H9 (cell line): ENCODE measurements around the gene CCSER1. TPM values are rescaled to one million over a fixed set of nuclear protein-coding genes. Genes with fewer than 3 reads are reported as not detected.

Experiments used
- DNase-seq: peaks from one replicate; pipeline ENCODE4 v3.0.0-alpha.2; 2017
- H2AFZ ChIP-seq: one replicate; pipeline ENCODE4 v1.6.1; 2013; ENCODE audit warnings: mild to moderate bottlenecking, low read length, control low read depth, moderate library complexity
- H2AK5ac ChIP-seq: 2 replicates; pipeline ENCODE4 v1.6.1; 2013; ENCODE audit warnings: low read length, control low read depth, mixed read lengths; ENCODE audit not compliant: insufficient read length
- H2BK120ac ChIP-seq: one replicate; pipeline ENCODE4 v1.6.1; 2013; ENCODE audit warnings: low read depth, mild to moderate bottlenecking, low read length, control low read depth, inconsistent platforms; ENCODE audit not compliant: poor library complexity, severe bottlenecking
- H2BK12ac ChIP-seq: 2 replicates; pipeline ENCODE4 v1.6.1; 2013; ENCODE audit warnings: low read length, control low read depth, mixed read lengths, low read depth; ENCODE audit not compliant: insufficient read length
- H2BK15ac ChIP-seq: 2 replicates; pipeline ENCODE4 v1.6.1; 2013; ENCODE audit warnings: low read depth, low read length, control low read depth
- H2BK20ac ChIP-seq: one replicate; pipeline ENCODE4 v1.6.1; 2013; ENCODE audit warnings: low read depth, mild to moderate bottlenecking, low read length, control low read depth, inconsistent platforms; ENCODE audit not compliant: poor library complexity, severe bottlenecking
- H2BK5ac ChIP-seq: 2 replicates; pipeline ENCODE4 v1.6.1; 2013; ENCODE audit warnings: low read length, control low read depth, mixed read lengths; ENCODE audit not compliant: insufficient read length
- H3K14ac ChIP-seq: 2 replicates; pipeline ENCODE4 v1.6.1; 2013; ENCODE audit warnings: low read length, control low read depth; ENCODE audit not compliant: insufficient read depth
- H3K18ac ChIP-seq: 2 replicates; pipeline ENCODE4 v1.6.1; 2013; ENCODE audit warnings: low read depth, mild to moderate bottlenecking, mixed read lengths, low read length, control low read depth; ENCODE audit not compliant: insufficient read length
- H3K23ac ChIP-seq: 2 replicates; pipeline ENCODE4 v1.6.1; 2013; ENCODE audit warnings: low read length, control low read depth, mixed read lengths, low read depth; ENCODE audit not compliant: insufficient read length
- H3K23me2 ChIP-seq: 2 replicates; pipeline ENCODE4 v1.6.1; 2013; ENCODE audit warnings: low read depth, mild to moderate bottlenecking, mixed read lengths, low read length, control low read depth; ENCODE audit not compliant: insufficient read length, poor library complexity, severe bottlenecking
- H3K27ac ChIP-seq: 2 replicates; pipeline ENCODE4 v1.5.1; 2013; ENCODE audit warnings: low read length, control low read depth, mixed read lengths, low read depth; ENCODE audit not compliant: insufficient read length
- H3K27me3 ChIP-seq: 2 replicates; pipeline ENCODE4 v1.6.1; 2013; ENCODE audit warnings: low read length, control low read depth, inconsistent platforms; ENCODE audit not compliant: insufficient read depth
- H3K4ac ChIP-seq: 2 replicates; pipeline ENCODE4 v1.6.1; 2013; ENCODE audit warnings: low read depth, mild to moderate bottlenecking, control low read depth, inconsistent platforms, low read length, moderate library complexity
- H3K4me1 ChIP-seq: 2 replicates; pipeline ENCODE4 v1.6.1; 2013; ENCODE audit warnings: low read length, control low read depth, inconsistent platforms; ENCODE audit not compliant: insufficient read depth
- H3K4me2 ChIP-seq: 2 replicates; pipeline ENCODE4 v1.6.1; 2013; ENCODE audit warnings: low read length, control low read depth, mixed read lengths; ENCODE audit not compliant: insufficient read length, insufficient read depth
- H3K56ac ChIP-seq: 2 replicates; pipeline ENCODE4 v1.6.1; 2013; ENCODE audit warnings: low read depth, mild to moderate bottlenecking, mixed read lengths, low read length, control low read depth; ENCODE audit not compliant: insufficient read length
- H3K79me1 ChIP-seq: 2 replicates; pipeline ENCODE4 v1.6.1; 2013; ENCODE audit warnings: low read depth, mild to moderate bottlenecking, moderate library complexity, low read length, control low read depth, inconsistent platforms; ENCODE audit not compliant: insufficient read depth, poor library complexity, severe bottlenecking
- H3K79me2 ChIP-seq: 2 replicates; pipeline ENCODE4 v1.6.1; 2013; ENCODE audit warnings: low read length, control low read depth, inconsistent platforms; ENCODE audit not compliant: insufficient read depth
- H3K9ac ChIP-seq: 2 replicates; pipeline ENCODE4 v1.6.1; 2013; ENCODE audit warnings: low read length, control low read depth, mixed read lengths; ENCODE audit not compliant: insufficient read length; ENCODE audit errors: extremely low read depth
- H3K9me3 ChIP-seq: one replicate; pipeline ENCODE4 v1.6.1; 2013; ENCODE audit warnings: low read depth, low read length, inconsistent platforms; ENCODE audit not compliant: control insufficient read depth
- H3T11ph ChIP-seq: one replicate; pipeline ENCODE4 v1.6.1; 2013; ENCODE audit warnings: mild to moderate bottlenecking, low read length, control low read depth, inconsistent platforms
- H4K20me1 ChIP-seq: one replicate; pipeline ENCODE4 v1.6.1; 2013; ENCODE audit not compliant: control insufficient read depth, insufficient read length, insufficient read depth
- H4K5ac ChIP-seq: 2 replicates; pipeline ENCODE4 v1.6.1; 2013; ENCODE audit warnings: low read depth, mild to moderate bottlenecking, mixed read lengths, low read length, control low read depth; ENCODE audit not compliant: insufficient read length
- H4K8ac ChIP-seq: replicated peaks from 2 replicates; pipeline ENCODE4 v1.6.1; 2013; ENCODE audit warnings: low read length, control low read depth, mixed read lengths, low read depth; ENCODE audit not compliant: insufficient read length
- H4K91ac ChIP-seq: 2 replicates; pipeline ENCODE4 v1.6.1; 2013; ENCODE audit warnings: low read depth, mild to moderate bottlenecking, moderate library complexity, mixed read lengths, low read length, control low read depth; ENCODE audit not compliant: insufficient read length
- H3K27ac Mint-ChIP-seq, 3 experiments: 2 replicates in 2 of 3; 3 replicates in 1 of 3; pipeline ENCODE4 v1.8.0; 2020 to 2021; ENCODE audit warnings: mixed read lengths in 3 of 3, mild to moderate bottlenecking in 1 of 3, moderate library complexity in 1 of 3
- H3K27me3 Mint-ChIP-seq: 2 replicates; pipeline ENCODE4 v1.8.0; 2021; ENCODE audit warnings: low read depth, mild to moderate bottlenecking, moderate library complexity, mixed read lengths
- H3K36me3 Mint-ChIP-seq, 3 experiments: 2 replicates in 2 of 3; 3 replicates in 1 of 3; pipeline ENCODE4 v1.8.0; 2020 to 2021; ENCODE audit warnings: low read depth in 3 of 3, mixed read lengths in 3 of 3; ENCODE audit not compliant: insufficient read depth in 1 of 3
- H3K4me1 Mint-ChIP-seq, 2 experiments: 2 replicates each; pipeline ENCODE4 v1.8.0; 2020; ENCODE audit warnings: mixed read lengths in 2 of 2
- H3K4me3 Mint-ChIP-seq, 2 experiments: 2 replicates in 1 of 2; 3 replicates in 1 of 2; pipeline ENCODE4 v1.8.0; 2020 to 2021; ENCODE audit warnings: mild to moderate bottlenecking in 2 of 2, mixed read lengths in 2 of 2, moderate library complexity in 1 of 2
- H3K9me3 Mint-ChIP-seq, 2 experiments: 2 replicates in 1 of 2; 3 replicates in 1 of 2; pipeline ENCODE4 v1.8.0; 2020; ENCODE audit warnings: mild to moderate bottlenecking in 2 of 2, mixed read lengths in 2 of 2, moderate library complexity in 1 of 2
- WGBS: extraction: QIAGEN DNeasy Blood & Tissue Kit; methylation state at CpG from one replicate; pipeline ENCODE4 v1.1.7; 2013; ENCODE audit warnings: missing lambda C conversion rate, low lambda C conversion rate, mixed read lengths; ENCODE audit not compliant: insufficient read length; ENCODE audit errors: extremely low coverage; 5-methylcytosine and 5-hydroxymethylcytosine counted together
- total RNA-seq: library from RNA; stranded (reverse); gene quantifications from 2 replicates; pipeline ENCODE4 v1.2.1, GENCODE V29; 2021
- TF ChIP-seq, protein P1 (sequence below): fragments of 200-600 bp; sonication (generic); conservative IDR thresholded peaks from 3 replicates; pipeline ENCODE4 v1.8.0; 2021; ENCODE audit warnings: antibody characterized with exemption, mild to moderate bottlenecking

CCSER1 gene
- total RNA-seq, 1 experiment from 2014 or later: 0.37 TPM

- Histone ChIP-seq H3K4me1 (no peaks in the 10 kb centered on the region), H3K23ac (no peak overlapping the region), H3K23me2 (no peaks in the 10 kb centered on the region), H2BK20ac (no peak overlapping the region), H3K79me1 (no peaks in the 10 kb centered on the region), H4K91ac (no peak overlapping the region), H3K9me3 (no peaks in the 10 kb centered on the region), H3K27ac (no peak overlapping the region), H2AFZ (no peak overlapping the region), H2BK12ac (no peak overlapping the region), H2BK120ac (no peak overlapping the region), H3K9ac (no peak overlapping the region), H3K18ac (no peak overlapping the region), H3K79me2 (no peaks in the 10 kb centered on the region), H4K8ac (no peak overlapping the region), H3K4me2 (no peak overlapping the region), H2BK5ac (no peak overlapping the region), H3K14ac (no peak overlapping the region), H3K56ac (no peak overlapping the region), H2BK15ac (no peak overlapping the region), H2AK5ac (no peak overlapping the region), H3K27me3 (no peaks in the 10 kb centered on the region), H3T11ph (no peak overlapping the region), H4K20me1 (no peaks in the 10 kb centered on the region), H4K5ac (no peak overlapping the region), H3K4ac (no peak overlapping the region)
- no peaks in the 10 kb centered on the region for H3K27me3 Mint-ChIP-seq
- H3K9me3 Mint-ChIP-seq: peaks cover 0 to 3% of the 10 kb centered on the region in 2 experiments; a peak in 1 of 5 replicates
- TF ChIP-seq, protein P1, sequence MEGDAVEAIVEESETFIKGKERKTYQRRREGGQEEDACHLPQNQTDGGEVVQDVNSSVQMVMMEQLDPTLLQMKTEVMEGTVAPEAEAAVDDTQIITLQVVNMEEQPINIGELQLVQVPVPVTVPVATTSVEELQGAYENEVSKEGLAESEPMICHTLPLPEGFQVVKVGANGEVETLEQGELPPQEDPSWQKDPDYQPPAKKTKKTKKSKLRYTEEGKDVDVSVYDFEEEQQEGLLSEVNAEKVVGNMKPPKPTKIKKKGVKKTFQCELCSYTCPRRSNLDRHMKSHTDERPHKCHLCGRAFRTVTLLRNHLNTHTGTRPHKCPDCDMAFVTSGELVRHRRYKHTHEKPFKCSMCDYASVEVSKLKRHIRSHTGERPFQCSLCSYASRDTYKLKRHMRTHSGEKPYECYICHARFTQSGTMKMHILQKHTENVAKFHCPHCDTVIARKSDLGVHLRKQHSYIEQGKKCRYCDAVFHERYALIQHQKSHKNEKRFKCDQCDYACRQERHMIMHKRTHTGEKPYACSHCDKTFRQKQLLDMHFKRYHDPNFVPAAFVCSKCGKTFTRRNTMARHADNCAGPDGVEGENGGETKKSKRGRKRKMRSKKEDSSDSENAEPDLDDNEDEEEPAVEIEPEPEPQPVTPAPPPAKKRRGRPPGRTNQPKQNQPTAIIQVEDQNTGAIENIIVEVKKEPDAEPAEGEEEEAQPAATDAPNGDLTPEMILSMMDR: no peak
- DNase-seq: no peak
- WGBS: no CpG with 5 or more reads among the region's 5 CpGs
- no peak overlapping the region for H3K27ac Mint-ChIP-seq
- H3K36me3 Mint-ChIP-seq: no peaks in the 10 kb centered on the region
- H3K4me1 Mint-ChIP-seq: peaks cover 0 to 8% of the 10 kb centered on the region in 2 experiments; a peak in 2 of 4 replicates
- no peak overlapping the region for H3K4me3 Mint-ChIP-seq
Observed at GRCh38 chr4:90084967-90085295, 42.3 kb upstream of the CCSER1 start.
